Caco-2 (cell line): Measurements from ENCODE around the gene TET3. TPM values are rescaled to one million over a fixed set of nuclear protein-coding genes. Genes with fewer than 3 reads are reported as not detected.
"Not testable (repeated sequence)": the region's sequence is repeated elsewhere in the genome, so short reads cannot be mapped to it uniquely, and the experiment has no call there.

Source experiments
- BruUV-seq: library from RNA; stranded (reverse); fragments of 400-500 nt; replicated peaks from 2 replicates; lab custom pipeline; 2021; lab: Mats Ljungman, UMichigan
- CTCF ChIA-PET: fragments of 300-600 bp; sonication (Branson Sonifier 250); formaldehyde crosslinking; loops from one replicate; lab custom pipeline; 2022; ENCODE audit warnings: antibody characterized with exemption; lab: Charles Lee
- POLR2A ChIA-PET: fragments of 300-600 bp; sonication (Branson Sonifier 250); formaldehyde crosslinking; loops from one replicate; lab custom pipeline; 2022; ENCODE audit warnings: antibody characterized with exemption; lab: Charles Lee
- DNase-seq, 2 experiments: peaks; one replicate each; pipeline versions ENCODE4 v3.0.0 to v3.0.0-alpha.2; 2020 to 2022
- H3K27me3 ChIP-seq: replicated peaks from 2 replicates; pipeline ENCODE4 v1.6.0; 2011; ENCODE audit warnings: low read length; ENCODE audit not compliant: control insufficient read depth, insufficient read depth
- H3K36me3 ChIP-seq: 2 replicates; pipeline ENCODE4 v1.5.1; 2011; ENCODE audit warnings: low read length; ENCODE audit not compliant: control insufficient read depth, insufficient read depth
- H3K4me1 ChIP-seq: fragments of 250-450 bp; sonication (Bioruptor Pico); 2 replicates; pipeline ENCODE4 v1.5.1; 2020; ENCODE audit warnings: mild to moderate bottlenecking
- H3K4me3 ChIP-seq: 2 replicates; pipeline ENCODE4 v1.5.1; 2011; ENCODE audit warnings: low read depth, mild to moderate bottlenecking, control low read depth, low read length
- H3K9me3 ChIP-seq: fragments of 250-450 bp; sonication (Bioruptor Pico); 2 replicates; pipeline ENCODE4 v1.5.1; 2020; ENCODE audit warnings: mild to moderate bottlenecking, moderate library complexity
- H3K27ac Mint-ChIP-seq: one replicate; pipeline ENCODE4 v1.8.0; 2022; ENCODE audit warnings: mixed read lengths; ENCODE audit not compliant: unreplicated experiment
- H3K27me3 Mint-ChIP-seq: one replicate; pipeline ENCODE4 v1.8.0; 2022; ENCODE audit warnings: mixed read lengths; ENCODE audit not compliant: insufficient read depth, unreplicated experiment
- H3K36me3 Mint-ChIP-seq: one replicate; pipeline ENCODE4 v1.8.0; 2022; ENCODE audit warnings: mild to moderate bottlenecking, mixed read lengths; ENCODE audit not compliant: insufficient read depth, unreplicated experiment
- H3K4me1 Mint-ChIP-seq: one replicate; pipeline ENCODE4 v1.8.0; 2022; ENCODE audit warnings: low read depth, mixed read lengths; ENCODE audit not compliant: unreplicated experiment
- H3K4me3 Mint-ChIP-seq: one replicate; pipeline ENCODE4 v1.8.0; 2022; ENCODE audit warnings: mild to moderate bottlenecking, moderate library complexity, mixed read lengths; ENCODE audit not compliant: unreplicated experiment
- H3K9me3 Mint-ChIP-seq: one replicate; pipeline ENCODE4 v1.8.0; 2022; ENCODE audit warnings: mixed read lengths; ENCODE audit not compliant: unreplicated experiment
- intact Hi-C: fragments of 100-400 bp; cut with micrococcal nuclease; formaldehyde crosslinking; loops from one replicate; pipeline ENCODE4 v1.10.0; 2022; ENCODE audit not compliant: unreplicated experiment
- total RNA-seq: library from RNA; stranded (reverse); gene quantifications from 2 replicates; pipeline ENCODE4 v1.2.3, GENCODE V29; 2022
- TF ChIP-seq, protein P1 (sequence below), 2 experiments: fragments of 200-600 bp in 1 of 2; IDR thresholded peaks; 1 replicate in 1 of 2; 2 replicates in 1 of 2; pipeline versions ENCODE4 v1.5.1 to v1.8.0; 2011 to 2022; ENCODE audit warnings: antibody characterized with exemption in 1 of 2, control low read depth in 1 of 2, inconsistent platforms in 1 of 2, low read depth in 1 of 2, low read length in 1 of 2, mild to moderate bottlenecking in 1 of 2, moderate library complexity in 1 of 2; ENCODE audit not compliant: insufficient read depth in 1 of 2, severe bottlenecking in 1 of 2, unreplicated experiment in 1 of 2

Gene TET3
- total RNA-seq, 1 experiment from 2014 or later: 27.5 TPM

DNA sequence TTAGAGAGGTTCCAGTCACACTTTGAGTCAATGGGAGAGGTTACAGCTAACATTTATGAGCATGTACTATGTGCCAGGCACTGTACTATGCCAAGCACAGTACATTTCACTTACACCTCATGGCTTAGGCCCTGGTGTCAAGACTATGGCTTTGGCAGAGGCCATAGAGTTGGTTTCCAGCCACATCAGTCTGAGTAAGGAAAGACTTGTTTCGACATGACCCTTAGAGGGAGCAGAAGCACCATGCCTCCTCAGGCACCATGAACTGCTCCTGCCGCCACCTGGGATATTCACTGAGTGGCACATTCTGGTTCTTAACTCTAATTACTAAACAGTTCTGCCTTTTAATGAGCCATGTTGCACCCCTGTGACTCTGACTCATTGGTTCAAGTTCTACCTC lies 45.3 kb upstream of the TET3 start:
- Mint-ChIP-seq H3K9me3 (no peaks in the 10 kb centered on the region), H3K27me3 (no peaks in the 10 kb centered on the region), H3K36me3 (peaks cover 32% of the 10 kb centered on the region), H3K4me3 (no peak overlapping the region), H3K27ac (no peak overlapping the region), H3K4me1 (no peaks in the 10 kb centered on the region)
- Histone ChIP-seq H3K4me3 (no peak overlapping the region), H3K27me3 (no peaks in the 10 kb centered on the region), H3K36me3 (peaks cover 5% of the 10 kb centered on the region; the same call in 1 of the 2 replicates), H3K9me3 (no peaks in the 10 kb centered on the region), H3K4me1 (no peaks in the 10 kb centered on the region; the same call in 1 of the 2 replicates)
- intact Hi-C loops: loop anchor here (10.0 kb wide), 1 partner anchor 205 kb away; the partner anchor contains the start of gene BOLA3
- ChIA-PET POLR2A (no interaction called here), CTCF (no interaction called here)
- no TSS peak for BruUV-seq
- DNase-seq: no peak
- TF ChIP-seq, protein P1, sequence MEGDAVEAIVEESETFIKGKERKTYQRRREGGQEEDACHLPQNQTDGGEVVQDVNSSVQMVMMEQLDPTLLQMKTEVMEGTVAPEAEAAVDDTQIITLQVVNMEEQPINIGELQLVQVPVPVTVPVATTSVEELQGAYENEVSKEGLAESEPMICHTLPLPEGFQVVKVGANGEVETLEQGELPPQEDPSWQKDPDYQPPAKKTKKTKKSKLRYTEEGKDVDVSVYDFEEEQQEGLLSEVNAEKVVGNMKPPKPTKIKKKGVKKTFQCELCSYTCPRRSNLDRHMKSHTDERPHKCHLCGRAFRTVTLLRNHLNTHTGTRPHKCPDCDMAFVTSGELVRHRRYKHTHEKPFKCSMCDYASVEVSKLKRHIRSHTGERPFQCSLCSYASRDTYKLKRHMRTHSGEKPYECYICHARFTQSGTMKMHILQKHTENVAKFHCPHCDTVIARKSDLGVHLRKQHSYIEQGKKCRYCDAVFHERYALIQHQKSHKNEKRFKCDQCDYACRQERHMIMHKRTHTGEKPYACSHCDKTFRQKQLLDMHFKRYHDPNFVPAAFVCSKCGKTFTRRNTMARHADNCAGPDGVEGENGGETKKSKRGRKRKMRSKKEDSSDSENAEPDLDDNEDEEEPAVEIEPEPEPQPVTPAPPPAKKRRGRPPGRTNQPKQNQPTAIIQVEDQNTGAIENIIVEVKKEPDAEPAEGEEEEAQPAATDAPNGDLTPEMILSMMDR (IDR thresholded peaks at IDR 0.05; ENCODE audit: insufficient read depth in 1 of 2, low read depth in 1 of 2, low read length in 1 of 2, severe bottlenecking in 1 of 2, unreplicated experiment in 1 of 2): no peak

DNA sequence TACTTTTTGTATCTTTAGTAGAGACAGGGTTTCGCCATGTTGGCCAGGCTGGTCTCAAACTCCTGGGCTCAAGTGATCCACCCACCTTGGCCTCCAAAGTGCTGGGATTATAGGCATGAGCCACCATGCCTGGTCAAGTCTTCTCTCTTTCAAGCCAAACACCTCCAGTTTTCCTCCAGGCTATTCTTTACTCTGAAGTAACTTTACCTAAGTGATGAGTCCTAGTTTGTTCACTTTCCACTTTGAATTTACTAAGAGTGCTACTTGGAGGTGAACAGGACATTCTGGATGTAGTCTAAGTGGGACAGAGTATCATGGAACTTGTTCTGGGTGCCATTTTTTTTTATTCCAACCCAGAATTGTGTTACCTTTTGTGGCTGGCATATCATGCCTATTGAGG lies 44.6 kb upstream of the TET3 start:
- intact Hi-C loops, DNase-seq, H3K4me3 ChIP-seq, H3K9me3 Mint-ChIP-seq, H3K27ac Mint-ChIP-seq, H3K9me3 ChIP-seq, H3K36me3 ChIP-seq, H3K4me3 Mint-ChIP-seq, CTCF ChIA-PET, POLR2A ChIA-PET, BruUV-seq, H3K27me3 ChIP-seq, H3K4me1 Mint-ChIP-seq, H3K4me1 ChIP-seq, H3K27me3 Mint-ChIP-seq: not testable (repeated sequence)
- H3K36me3 Mint-ChIP-seq: peaks cover 36% of the 10 kb centered on the region

DNA sequence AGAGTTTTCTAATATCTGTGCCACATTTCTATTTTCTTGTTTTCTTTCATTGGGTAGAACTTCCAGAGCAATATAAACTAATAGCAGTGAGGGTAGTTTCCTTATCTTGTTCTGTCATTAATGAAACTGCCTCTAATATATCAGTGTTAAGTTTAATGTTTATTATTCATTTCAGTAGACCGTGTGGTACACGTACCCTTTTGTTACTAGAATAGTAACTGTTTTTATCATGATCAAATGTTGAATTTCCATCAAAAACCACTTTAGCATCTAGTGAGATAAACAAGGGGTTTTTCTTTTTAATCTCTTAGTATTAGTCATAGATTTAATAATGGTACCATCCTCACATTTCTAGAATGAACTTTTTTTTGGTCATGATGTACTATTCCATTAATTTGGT lies 42.0 kb upstream of the TET3 start:
- intact Hi-C loops: no loop called here
- POLR2A ChIA-PET: no interaction called here
- H3K27me3 ChIP-seq: no peaks in the 10 kb centered on the region
- no peak for DNase-seq
- no peaks in the 10 kb centered on the region for H3K4me1 Mint-ChIP-seq
- no peaks in the 10 kb centered on the region for H3K9me3 ChIP-seq
- no peaks in the 10 kb centered on the region; the same call in 1 of the 2 replicates for H3K36me3 ChIP-seq
- BruUV-seq: no TSS peak
- no peak overlapping the region for H3K27ac Mint-ChIP-seq
- no peak overlapping the region for H3K4me3 ChIP-seq
- H3K9me3 Mint-ChIP-seq: no peaks in the 10 kb centered on the region
- TF ChIP-seq, protein P1 (IDR thresholded peaks at IDR 0.05; ENCODE audit: insufficient read depth in 1 of 2, low read depth in 1 of 2, low read length in 1 of 2, severe bottlenecking in 1 of 2, unreplicated experiment in 1 of 2): no peak
- no peak overlapping the region for H3K4me3 Mint-ChIP-seq
- no peaks in the 10 kb centered on the region for H3K27me3 Mint-ChIP-seq
- CTCF ChIA-PET: no interaction called here
- H3K36me3 Mint-ChIP-seq: peaks cover 51% of the 10 kb centered on the region
- H3K4me1 ChIP-seq: no peaks in the 10 kb centered on the region; the same call in 1 of the 2 replicates

DNA sequence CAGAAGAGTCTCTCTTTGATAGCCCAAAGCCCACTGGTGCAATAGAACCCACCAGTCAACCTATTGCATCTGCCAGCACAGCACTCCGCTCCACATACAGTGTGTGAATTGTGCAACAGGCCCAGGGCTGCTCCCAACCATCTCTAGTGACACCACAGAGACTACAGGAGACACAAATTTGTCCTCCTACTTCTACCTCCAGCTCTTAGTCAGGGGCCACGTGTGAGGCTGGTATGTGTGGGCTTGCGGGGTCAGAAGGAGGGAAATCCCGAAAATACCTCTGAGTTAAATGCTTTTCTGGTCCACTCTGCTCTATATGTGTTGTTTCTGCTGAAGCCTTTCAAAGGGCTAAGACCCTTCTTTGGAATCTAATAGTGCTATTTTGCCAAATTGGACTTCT lies 40.0 kb upstream of the TET3 start:
- no peaks in the 10 kb centered on the region for H3K9me3 Mint-ChIP-seq
- BruUV-seq: no TSS peak
- no peak overlapping the region for H3K27ac Mint-ChIP-seq

More for the DNA sequence above, 40.0 kb upstream of the TET3 start:
- no peaks in the 10 kb centered on the region for H3K9me3 ChIP-seq
- H3K4me3 Mint-ChIP-seq: no peak overlapping the region
- H3K36me3 ChIP-seq: no peaks in the 10 kb centered on the region; the same call in 1 of the 2 replicates
- H3K4me1 Mint-ChIP-seq: no peaks in the 10 kb centered on the region
- CTCF ChIA-PET: no interaction called here
- H3K36me3 Mint-ChIP-seq: peaks cover 58% of the 10 kb centered on the region
- no peak for DNase-seq
- TF ChIP-seq, protein P1 (IDR thresholded peaks at IDR 0.05; ENCODE audit: insufficient read depth in 1 of 2, low read depth in 1 of 2, low read length in 1 of 2, severe bottlenecking in 1 of 2, unreplicated experiment in 1 of 2): no peak
- H3K4me1 ChIP-seq: no peaks in the 10 kb centered on the region; the same call in 1 of the 2 replicates
- H3K27me3 Mint-ChIP-seq: no peaks in the 10 kb centered on the region
- intact Hi-C loops: no loop called here
- no peak overlapping the region for H3K4me3 ChIP-seq
- POLR2A ChIA-PET: no interaction called here
- no peaks in the 10 kb centered on the region for H3K27me3 ChIP-seq
